IMR-90 (cell line): ENCODE measurements around the gene KCNMA1.

Experiments
- CHD1 ChIP-seq: IDR thresholded peaks from 2 replicates; pipeline ENCODE4 v1.6.1; 2012; ENCODE audit warnings: low read depth, low read length, improper control_type of control experiment
- CTCF ChIP-seq: conservative IDR thresholded peaks from 2 replicates; pipeline ENCODE4 v1.5.1; 2012; ENCODE audit warnings: mild to moderate bottlenecking, low read depth, low read length, improper control_type of control experiment
- POLR2A ChIP-seq: IDR thresholded peaks from 2 replicates; pipeline ENCODE4 v1.6.1; 2012; ENCODE audit warnings: mild to moderate bottlenecking, low read depth, low read length

DNA sequence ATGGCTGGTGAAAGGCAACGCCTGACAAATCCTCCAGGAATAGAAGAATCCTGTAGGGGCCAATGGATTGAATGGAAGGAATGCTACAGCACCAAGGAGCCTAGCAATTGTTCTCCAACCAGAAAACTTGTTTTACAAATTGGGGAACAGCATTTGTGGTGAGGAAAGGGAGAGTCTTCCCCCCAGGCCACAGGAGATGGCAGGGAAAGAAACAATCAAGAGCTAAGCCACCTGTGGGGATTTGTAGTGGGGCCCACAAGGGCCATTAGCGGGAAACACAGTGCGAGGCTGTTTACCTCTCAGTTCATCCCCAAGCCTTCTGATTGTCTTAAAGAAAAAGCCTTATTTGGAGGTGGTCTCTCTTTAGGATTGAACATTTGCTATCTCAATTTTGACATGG is 48.5 kb upstream of the KCNMA1 start:
- TF ChIP-seq CTCF = no peak
- no peak for TF ChIP-seq POLR2A
- TF ChIP-seq CHD1 = no peak
